Neural progenitor cell (in vitro differentiated cells): Measurements from ENCODE around the gene OR3A3. TPM values are rescaled to one million over a fixed set of nuclear protein-coding genes. Genes with fewer than 3 reads are reported as not detected.
"Not testable (repeated sequence)": the region's sequence is repeated elsewhere in the genome, so short reads cannot be mapped to it uniquely, and the experiment has no call there.

ENCODE experiments used
- DNase-seq: peaks from one replicate; pipeline ENCODE4 v3.0.0-alpha.2; 2016; ENCODE audit warnings: low spot score
- H2AFZ ChIP-seq: fragments of 200-600 bp; sonication (generic); replicated peaks from 2 replicates; pipeline ENCODE4 v1.6.1; 2016; ENCODE audit warnings: antibody characterized with exemption
- H3F3A ChIP-seq: fragments of 200-600 bp; sonication (generic); 2 replicates; pipeline ENCODE4 v1.6.1; 2016; ENCODE audit warnings: antibody characterized with exemption, low read depth
- H3K27ac ChIP-seq: fragments of 200-600 bp; sonication (generic); 2 replicates; pipeline ENCODE4 v1.5.1; 2016; ENCODE audit warnings: mild to moderate bottlenecking
- H3K27me3 ChIP-seq: fragments of 200-600 bp; sonication (generic); 2 replicates; pipeline ENCODE4 v1.6.1; 2016; ENCODE audit warnings: mild to moderate bottlenecking, moderate library complexity
- H3K36me3 ChIP-seq: fragments of 200-600 bp; sonication (generic); 2 replicates; pipeline ENCODE4 v1.5.1; 2016
- H3K4me1 ChIP-seq: fragments of 200-600 bp; sonication (generic); 2 replicates; pipeline ENCODE4 v1.6.1; 2016; ENCODE audit warnings: mixed run types
- H3K4me2 ChIP-seq: fragments of 200-600 bp; sonication (generic); 2 replicates; pipeline ENCODE4 v1.6.1; 2016
- H3K4me3 ChIP-seq: fragments of 200-600 bp; sonication (generic); 2 replicates; pipeline ENCODE4 v1.5.1; 2016
- H3K79me2 ChIP-seq: fragments of 200-600 bp; sonication (generic); 2 replicates; pipeline ENCODE4 v1.6.1; 2016; ENCODE audit warnings: low read depth
- H3K9ac ChIP-seq: fragments of 200-600 bp; sonication (generic); 2 replicates; pipeline ENCODE4 v1.6.1; 2016
- H3K9me3 ChIP-seq: fragments of 200-600 bp; sonication (generic); 2 replicates; pipeline ENCODE4 v1.5.1; 2016; ENCODE audit warnings: low read depth
- H4K20me1 ChIP-seq: fragments of 200-600 bp; sonication (generic); 2 replicates; pipeline ENCODE4 v1.6.1; 2016; ENCODE audit warnings: low read depth
- H3K27ac Mint-ChIP-seq: 3 replicates; pipeline ENCODE4 v1.8.0; 2021; ENCODE audit warnings: mixed read lengths
- H3K27me3 Mint-ChIP-seq: 2 replicates; pipeline ENCODE4 v1.8.0; 2022; ENCODE audit warnings: low read depth, mild to moderate bottlenecking, inconsistent platforms, moderate library complexity, mixed read lengths; ENCODE audit not compliant: insufficient read depth
- H3K36me3 Mint-ChIP-seq: 3 replicates; pipeline ENCODE4 v1.8.0; 2021; ENCODE audit warnings: mixed read lengths
- H3K4me1 Mint-ChIP-seq: 3 replicates; pipeline ENCODE4 v1.8.0; 2021; ENCODE audit warnings: mixed read lengths
- H3K4me3 Mint-ChIP-seq: 3 replicates; pipeline ENCODE4 v1.8.0; 2021; ENCODE audit warnings: mild to moderate bottlenecking, moderate library complexity, mixed read lengths
- H3K9me3 Mint-ChIP-seq: 3 replicates; pipeline ENCODE4 v1.8.0; 2020; ENCODE audit warnings: mixed read lengths
- CTCF ChIP-seq: fragments of 200-600 bp; sonication (generic); IDR thresholded peaks from 2 replicates; pipeline ENCODE4 v1.5.1; 2017; ENCODE audit warnings: antibody characterized with exemption, mild to moderate bottlenecking
- EZH2 ChIP-seq: fragments of 200-600 bp; sonication (generic); IDR thresholded peaks from 2 replicates; pipeline ENCODE4 v1.6.1; 2017; ENCODE audit warnings: antibody characterized with exemption, mild to moderate bottlenecking, moderate library complexity
- EZH2phosphoT487 ChIP-seq: fragments of 200-600 bp; sonication (generic); IDR thresholded peaks from 2 replicates; pipeline ENCODE4 v1.6.1; 2017; ENCODE audit warnings: antibody characterized with exemption
- total RNA-seq: library from RNA; depleted of rRNA; stranded (reverse); fragments of >200 nt; gene quantifications from 2 replicates; pipeline ENCODE4 v1.2.3, GENCODE V29; 2015; ENCODE audit warnings: low replicate concordance

Gene OR3A3
- total RNA-seq, result not detected in 2 replicates

GRCh38 chr17:3411070-3411469 lies at the start of gene OR3A3:
Gene OR3A3 (plus strand): TSS chr17:3411370.
- Histone ChIP-seq H4K20me1 (no peaks in the 10 kb centered on the region), H3K4me1 (no peaks in the 10 kb centered on the region), H3K27me3 (no peaks in the 10 kb centered on the region), H3K4me3 (no peak within 1 kb of the TSS), H3F3A (no peaks in the 10 kb centered on the region), H3K9me3 (peaks cover 3% of the 10 kb centered on the region), H3K79me2 (no peaks in the 10 kb centered on the region), H2AFZ (no peak within 1 kb of the TSS), H3K4me2 (no peak within 1 kb of the TSS), H3K9ac (no peak within 1 kb of the TSS), H3K27ac (no peak within 1 kb of the TSS), H3K36me3 (no peaks in the 10 kb centered on the region)
- Mint-ChIP-seq H3K4me3 (no peak within 1 kb of the TSS), H3K27me3 (peaks cover 7% of the 10 kb centered on the region), H3K4me1 (no peaks in the 10 kb centered on the region), H3K9me3 (peaks cover 17% of the 10 kb centered on the region), H3K27ac (no peak within 1 kb of the TSS), H3K36me3 (no peaks in the 10 kb centered on the region)
- no peak for DNase-seq
- TF ChIP-seq CTCF (no peak), EZH2phosphoT487 (no peak), EZH2 (no peak)

- H3K36me3 Mint-ChIP-seq, H3K27ac Mint-ChIP-seq, DNase-seq: not testable (repeated sequence)
These were observed 40.0 kb upstream of the OR3A3 start for GRCh38 chr17:3371167-3371566.

GRCh38 chr17:3378321-3378720 lies 32.8 kb upstream of the OR3A3 start:
- Mint-ChIP-seq H3K4me3 (no peak overlapping the region), H3K27ac (no peak overlapping the region), H3K4me1 (peaks cover 3% of the 10 kb centered on the region), H3K36me3 (no peaks in the 10 kb centered on the region), H3K27me3 (peaks cover 9% of the 10 kb centered on the region), H3K9me3 (peaks cover 7% of the 10 kb centered on the region)
- Histone ChIP-seq H4K20me1 (no peaks in the 10 kb centered on the region), H3K4me1 (no peaks in the 10 kb centered on the region), H3F3A (no peaks in the 10 kb centered on the region), H3K4me2 (no peak overlapping the region), H3K27me3 (no peaks in the 10 kb centered on the region), H3K9ac (no peak overlapping the region), H3K4me3 (no peak overlapping the region), H3K27ac (no peak overlapping the region), H3K79me2 (no peaks in the 10 kb centered on the region), H3K36me3 (no peaks in the 10 kb centered on the region), H2AFZ (no peak overlapping the region), H3K9me3 (peaks cover 10% of the 10 kb centered on the region)
- DNase-seq, result no peak
- no peak for TF ChIP-seq EZH2phosphoT487
- TF ChIP-seq EZH2, result no peak
- TF ChIP-seq CTCF, result no peak

More at GRCh38 chr17:3371167-3371566, 40.0 kb upstream of the OR3A3 start:
- H3K4me2 ChIP-seq, H3K36me3 ChIP-seq, H2AFZ ChIP-seq, H3K4me3 Mint-ChIP-seq, H3K4me1 ChIP-seq, H3K4me1 Mint-ChIP-seq, H3K79me2 ChIP-seq, H3K27me3 ChIP-seq, H3K27ac ChIP-seq, H3F3A ChIP-seq, H3K9ac ChIP-seq, H3K4me3 ChIP-seq, H4K20me1 ChIP-seq, H3K27me3 Mint-ChIP-seq: not testable (repeated sequence)
- peaks cover 24% of the 10 kb centered on the region for H3K9me3 Mint-ChIP-seq
- peaks cover 19% of the 10 kb centered on the region for H3K9me3 ChIP-seq

DNA sequence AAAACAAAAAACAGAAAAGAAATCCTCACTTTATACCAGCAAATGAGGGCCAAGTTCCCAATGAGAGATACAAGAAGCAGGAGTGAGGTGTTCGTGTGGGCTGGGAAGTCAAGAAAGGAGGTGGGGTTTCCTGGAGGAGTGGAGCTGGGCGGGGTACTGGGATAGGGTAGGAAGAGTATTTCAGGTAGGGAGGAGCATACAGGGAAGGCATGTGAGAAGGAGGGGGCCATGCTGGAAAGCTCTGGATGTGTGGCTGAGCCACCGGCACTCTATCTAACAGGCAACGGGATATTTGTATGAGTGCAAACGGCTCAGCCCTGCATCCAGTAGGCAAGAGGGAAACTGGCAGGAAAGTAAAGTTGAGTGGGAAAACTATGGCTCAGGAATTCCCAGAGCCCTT lies 29.2 kb upstream of the OR3A3 start:
- Histone ChIP-seq H3K4me1 (no peaks in the 10 kb centered on the region), H2AFZ (no peak overlapping the region), H3K9ac (no peak overlapping the region), H4K20me1 (no peaks in the 10 kb centered on the region), H3K27me3 (no peaks in the 10 kb centered on the region), H3K4me2 (no peak overlapping the region), H3K9me3 (no peaks in the 10 kb centered on the region), H3K79me2 (no peaks in the 10 kb centered on the region), H3K36me3 (no peaks in the 10 kb centered on the region), H3K4me3 (no peak overlapping the region), H3K27ac (no peak overlapping the region), H3F3A (no peaks in the 10 kb centered on the region)
- DNase-seq, result no peak
- no peak overlapping the region for H3K4me3 Mint-ChIP-seq
- no peaks in the 10 kb centered on the region for H3K9me3 Mint-ChIP-seq
- H3K4me1 Mint-ChIP-seq, result peaks cover 3% of the 10 kb centered on the region
- H3K36me3 Mint-ChIP-seq, result no peaks in the 10 kb centered on the region
- H3K27ac Mint-ChIP-seq, result no peak overlapping the region
- TF ChIP-seq EZH2phosphoT487 (no peak), CTCF (no peak), EZH2 (no peak)
- peaks cover 9% of the 10 kb centered on the region for H3K27me3 Mint-ChIP-seq
